ENCODE results near the gene VARS2. TPM values are rescaled to one million over a fixed set of nuclear protein-coding genes. Genes with fewer than 3 reads are reported as not detected.
"Not testable (repeated sequence)": the region's sequence is repeated elsewhere in the genome, so short reads cannot be mapped to it uniquely, and the experiment has no call there.

Gene VARS2
- total RNA-seq, 4 donors from 2014 or later: 13.0 to 25.2 (median 18.1) TPM

DNA sequence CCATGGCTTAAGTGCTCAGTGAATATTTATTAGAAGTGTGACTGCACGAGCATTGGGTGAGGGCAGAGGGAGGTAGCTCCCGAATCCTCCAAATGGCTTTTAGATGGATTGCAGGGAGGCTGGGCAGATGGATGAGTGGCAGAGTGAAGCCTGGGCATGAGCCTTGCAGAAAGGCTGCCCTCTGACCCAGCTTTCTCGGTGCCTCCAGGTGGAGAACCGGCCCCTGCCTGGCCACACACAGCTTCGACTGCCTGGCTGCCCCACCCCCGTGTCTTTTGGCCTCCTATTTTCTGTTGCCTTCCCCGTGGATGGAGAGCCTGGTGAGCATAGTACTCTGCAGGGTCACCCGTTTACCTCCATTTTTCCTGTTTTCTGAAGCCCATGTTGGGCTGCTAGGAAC is 3.4 kb downstream of the VARS2 start:
- no peak overlapping the region for H3K4me3 ChIP-seq (ENCODE audit: low read depth, poor library complexity, severe bottlenecking)
- intact Hi-C loops (cut with DNase I; ENCODE audit: low total_unique reads): no loop called here
- DNase-seq (ENCODE audit: low spot score in 2 of 2): no peak
- 85 to 90% methylated on average over 8 of the region's 8 CpGs for WGBS, 2 donors
- no peak for TF ChIP-seq POLR2A (IDR thresholded peaks at IDR 0.05)
- TF ChIP-seq, protein P1, sequence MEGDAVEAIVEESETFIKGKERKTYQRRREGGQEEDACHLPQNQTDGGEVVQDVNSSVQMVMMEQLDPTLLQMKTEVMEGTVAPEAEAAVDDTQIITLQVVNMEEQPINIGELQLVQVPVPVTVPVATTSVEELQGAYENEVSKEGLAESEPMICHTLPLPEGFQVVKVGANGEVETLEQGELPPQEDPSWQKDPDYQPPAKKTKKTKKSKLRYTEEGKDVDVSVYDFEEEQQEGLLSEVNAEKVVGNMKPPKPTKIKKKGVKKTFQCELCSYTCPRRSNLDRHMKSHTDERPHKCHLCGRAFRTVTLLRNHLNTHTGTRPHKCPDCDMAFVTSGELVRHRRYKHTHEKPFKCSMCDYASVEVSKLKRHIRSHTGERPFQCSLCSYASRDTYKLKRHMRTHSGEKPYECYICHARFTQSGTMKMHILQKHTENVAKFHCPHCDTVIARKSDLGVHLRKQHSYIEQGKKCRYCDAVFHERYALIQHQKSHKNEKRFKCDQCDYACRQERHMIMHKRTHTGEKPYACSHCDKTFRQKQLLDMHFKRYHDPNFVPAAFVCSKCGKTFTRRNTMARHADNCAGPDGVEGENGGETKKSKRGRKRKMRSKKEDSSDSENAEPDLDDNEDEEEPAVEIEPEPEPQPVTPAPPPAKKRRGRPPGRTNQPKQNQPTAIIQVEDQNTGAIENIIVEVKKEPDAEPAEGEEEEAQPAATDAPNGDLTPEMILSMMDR (IDR thresholded peaks at IDR 0.05): no peak

DNA sequence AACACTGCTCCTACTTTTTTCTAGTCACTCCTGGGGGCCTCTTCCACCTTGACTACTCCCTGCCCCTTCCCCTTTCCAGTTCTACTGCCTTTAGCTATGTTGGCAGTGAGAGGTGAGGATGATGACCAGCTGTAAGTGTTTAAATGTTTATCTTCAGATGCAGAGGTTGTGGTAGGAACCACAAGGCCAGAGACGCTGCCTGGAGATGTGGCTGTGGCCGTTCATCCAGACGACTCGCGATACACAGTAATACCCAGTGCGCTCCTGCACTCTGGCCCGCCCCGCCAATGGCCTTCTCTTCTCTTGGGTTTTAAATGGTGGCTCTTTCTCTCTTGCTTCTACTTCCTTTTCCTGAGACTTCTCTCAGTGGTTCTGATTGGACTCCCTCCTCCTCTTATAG is 4.6 kb downstream of the VARS2 start:
- intact Hi-C loops (cut with DNase I; ENCODE audit: low total_unique reads): no loop called here
- WGBS, 2 donors: 92 to 96% methylated on average over 8 of the region's 8 CpGs
- TF ChIP-seq, protein P1 (IDR thresholded peaks at IDR 0.05): no peak
- no peak for TF ChIP-seq POLR2A (IDR thresholded peaks at IDR 0.05)
- no peak for DNase-seq (ENCODE audit: low spot score in 2 of 2)
- H3K4me3 ChIP-seq (ENCODE audit: low read depth, poor library complexity, severe bottlenecking): no peak overlapping the region

DNA sequence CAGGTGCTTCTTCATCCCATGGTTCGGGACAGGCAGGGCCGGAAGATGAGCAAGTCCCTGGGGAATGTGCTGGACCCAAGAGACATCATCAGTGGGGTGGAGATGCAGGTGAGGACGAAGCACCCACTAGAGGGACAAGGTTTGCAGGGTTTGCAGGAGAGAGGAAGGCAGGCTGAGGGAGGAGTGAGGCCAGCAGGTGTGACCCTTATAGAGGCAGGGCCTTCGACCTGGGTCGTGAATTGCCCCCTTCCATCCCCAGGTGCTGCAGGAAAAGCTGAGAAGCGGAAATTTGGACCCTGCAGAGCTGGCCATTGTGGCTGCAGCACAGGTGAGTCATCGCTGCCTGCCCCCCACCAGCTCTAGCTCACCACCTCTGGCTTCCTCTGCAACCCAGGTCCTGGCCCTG is 8.4 kb downstream of the VARS2 start:
- WGBS, 2 donors: 89 to 90% methylated on average over 7 of the region's 7 CpGs
- no peak for DNase-seq (ENCODE audit: low spot score in 2 of 2)
- no peak overlapping the region for H3K4me3 ChIP-seq (ENCODE audit: low read depth, poor library complexity, severe bottlenecking)
- TF ChIP-seq POLR2A (IDR thresholded peaks at IDR 0.05): no peak
- TF ChIP-seq, protein P1 (IDR thresholded peaks at IDR 0.05): no peak
- intact Hi-C loops (cut with DNase I; ENCODE audit: low total_unique reads): loop anchor here (10.0 kb wide), 1 partner anchor 162 kb away; no protein-coding TSS in a partner anchor

DNA sequence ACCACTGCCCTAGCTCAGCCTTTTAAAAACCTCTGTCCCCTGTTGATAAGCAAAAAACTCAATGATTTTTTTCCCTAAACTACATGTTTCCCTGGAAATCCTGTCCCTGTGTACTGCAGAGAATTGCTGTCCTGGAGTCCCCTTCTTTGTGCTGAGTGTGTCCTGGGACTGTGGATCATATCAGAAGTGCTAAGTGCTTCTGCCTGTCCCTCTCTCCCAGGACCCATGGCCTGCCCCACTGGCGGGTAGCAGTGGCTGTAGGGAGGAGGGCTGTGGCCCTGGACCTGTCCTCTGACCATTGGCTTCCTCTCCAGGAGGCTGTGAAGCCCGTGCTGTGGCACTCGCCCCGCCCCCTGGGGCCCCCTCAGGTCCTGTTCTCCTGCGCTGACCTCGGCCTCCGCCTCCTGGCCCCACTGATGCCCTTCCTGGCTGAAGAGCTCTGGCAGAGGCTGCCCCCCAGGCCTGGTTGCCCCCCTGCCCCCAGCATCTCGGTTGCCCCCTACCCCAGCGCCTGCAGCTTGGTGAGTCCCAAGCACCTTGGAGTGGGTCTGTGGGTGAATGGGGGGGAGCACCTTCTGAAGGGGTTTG is 10.1 kb downstream of the VARS2 start:
- intact Hi-C loops (cut with DNase I; ENCODE audit: low total_unique reads): loop anchor here (10.0 kb wide), 1 partner anchor 161 kb away; no protein-coding TSS in a partner anchor
- 87 to 93% methylated on average over 6 to 9 of the region's 9 CpGs for WGBS, 2 donors
- H3K4me3 ChIP-seq (ENCODE audit: low read depth, poor library complexity, severe bottlenecking); DNase-seq (ENCODE audit: low spot score in 2 of 2): not testable (repeated sequence)

DNA sequence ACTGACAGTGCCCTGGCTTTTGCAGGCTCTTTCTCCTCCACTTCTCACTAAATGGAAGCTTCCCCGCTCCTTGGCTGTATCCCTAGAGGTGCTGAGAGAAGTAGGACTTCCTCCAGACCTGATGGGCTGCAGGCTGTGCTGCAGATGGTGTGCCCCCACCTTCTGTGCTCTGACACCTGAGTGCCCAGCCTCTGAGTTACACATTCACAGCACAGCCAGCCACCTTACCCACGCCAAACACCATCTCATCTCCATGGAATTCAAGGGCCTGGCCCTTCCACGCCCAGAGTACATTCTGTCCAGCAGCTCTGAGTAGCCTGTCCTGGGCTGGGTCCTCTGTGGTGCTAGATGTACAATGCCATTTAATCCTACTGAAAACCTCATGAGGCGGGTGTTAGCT is 12.6 kb downstream of the VARS2 start:
- TF ChIP-seq, protein P1 (IDR thresholded peaks at IDR 0.05): no peak
- no peak for TF ChIP-seq POLR2A (IDR thresholded peaks at IDR 0.05)
- intact Hi-C loops (cut with DNase I; ENCODE audit: low total_unique reads): loop anchor here (10.0 kb wide), 1 partner anchor 158 kb away; no protein-coding TSS in a partner anchor
- H3K4me3 ChIP-seq (ENCODE audit: low read depth, poor library complexity, severe bottlenecking): no peak overlapping the region
- DNase-seq (ENCODE audit: low spot score in 2 of 2): no peak
- WGBS, 2 donors: 87 to 92% methylated on average over 4 of the region's 4 CpGs

DNA sequence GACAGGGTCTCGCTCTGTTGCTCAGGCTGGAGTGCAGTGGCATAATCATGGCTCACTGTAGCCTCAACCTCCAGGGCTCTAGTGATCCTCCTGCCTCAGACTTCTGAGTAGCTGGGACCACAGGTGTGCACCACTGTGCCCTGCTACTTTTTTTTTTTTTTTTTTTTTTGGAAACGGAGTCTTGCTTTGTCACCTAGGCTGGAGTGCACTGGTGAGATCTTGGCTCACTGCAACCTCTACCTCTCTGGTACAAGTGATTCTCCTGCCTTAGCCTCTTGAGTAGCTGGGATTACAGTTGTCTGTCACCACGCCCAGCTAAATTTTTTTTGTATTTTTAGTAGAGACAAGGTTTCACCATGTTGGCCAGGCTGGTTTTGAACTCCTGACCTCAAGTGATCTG is 13.0 kb downstream of the VARS2 start:
- not testable (repeated sequence) for H3K4me3 ChIP-seq (ENCODE audit: low read depth, poor library complexity, severe bottlenecking); DNase-seq (ENCODE audit: low spot score in 2 of 2)
- intact Hi-C loops (cut with DNase I; ENCODE audit: low total_unique reads): loop anchor here (10.0 kb wide), 1 partner anchor 158 kb away; no protein-coding TSS in a partner anchor
- WGBS, 2 donors: 91 to 95% methylated on average over 3 of the region's 3 CpGs

DNA sequence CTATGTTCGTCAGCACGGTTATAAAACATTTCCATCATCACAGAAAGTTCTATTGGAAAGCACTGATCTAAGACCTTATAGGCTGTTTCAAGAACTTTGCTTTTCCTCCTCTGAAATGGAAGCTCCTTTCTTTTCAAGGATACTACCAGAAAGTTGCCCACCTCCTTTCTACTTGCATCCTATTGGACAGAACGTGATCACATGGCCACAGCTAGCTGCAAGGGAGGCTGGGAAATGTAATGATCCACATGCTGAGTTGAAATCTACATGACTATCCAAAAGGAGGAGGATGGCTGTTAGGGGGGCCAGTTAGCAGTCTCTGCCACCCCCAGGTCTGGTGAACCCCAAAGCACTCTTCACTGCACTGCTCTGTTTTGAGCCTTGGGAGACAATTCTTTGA is 14.6 kb downstream of the VARS2 start:
- WGBS, 2 donors: 96 to 97% methylated on average over 3 of the region's 3 CpGs
- intact Hi-C loops (cut with DNase I; ENCODE audit: low total_unique reads): loop anchor here (10.0 kb wide), 1 partner anchor 156 kb away; no protein-coding TSS in a partner anchor
- TF ChIP-seq, protein P1 (IDR thresholded peaks at IDR 0.05): no peak
- no peak for TF ChIP-seq POLR2A (IDR thresholded peaks at IDR 0.05)
- no peak for DNase-seq (ENCODE audit: low spot score in 2 of 2)
- no peak overlapping the region for H3K4me3 ChIP-seq (ENCODE audit: low read depth, poor library complexity, severe bottlenecking)

Measured in lower leg skin (tissue), 4 donors.